GM19324 (cell line): ENCODE results near the gene CHSY1.

Source experiments
- ATAC-seq: cut with Tn5 transposase; IDR thresholded peaks from one replicate; pipeline ENCODE4 v1.9.1; 2021; ENCODE audit warnings: mild to moderate bottlenecking, moderate library complexity; ENCODE audit not compliant: unreplicated experiment, low FRiP score

CHSY1 gene

DNA sequence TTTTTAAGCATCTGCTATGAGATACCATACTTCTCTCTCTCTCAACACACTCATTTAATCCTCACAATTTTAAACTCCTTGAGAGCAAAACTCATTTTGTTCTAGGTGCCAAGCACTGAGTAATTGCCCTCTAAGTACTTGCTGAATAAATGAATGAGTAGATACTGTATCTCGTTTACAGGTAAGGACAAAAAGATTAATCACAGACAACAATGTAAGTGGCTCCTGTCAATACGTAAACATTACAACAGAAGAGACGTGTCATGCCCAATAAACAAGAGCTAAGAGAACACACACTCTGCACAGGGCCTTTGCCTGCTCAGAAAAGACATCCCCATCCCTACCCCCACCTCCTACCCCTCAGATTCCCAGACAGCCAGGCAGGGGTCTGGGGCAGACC, 59.8 kb downstream of the CHSY1 start:
- ATAC-seq: no peak

DNA sequence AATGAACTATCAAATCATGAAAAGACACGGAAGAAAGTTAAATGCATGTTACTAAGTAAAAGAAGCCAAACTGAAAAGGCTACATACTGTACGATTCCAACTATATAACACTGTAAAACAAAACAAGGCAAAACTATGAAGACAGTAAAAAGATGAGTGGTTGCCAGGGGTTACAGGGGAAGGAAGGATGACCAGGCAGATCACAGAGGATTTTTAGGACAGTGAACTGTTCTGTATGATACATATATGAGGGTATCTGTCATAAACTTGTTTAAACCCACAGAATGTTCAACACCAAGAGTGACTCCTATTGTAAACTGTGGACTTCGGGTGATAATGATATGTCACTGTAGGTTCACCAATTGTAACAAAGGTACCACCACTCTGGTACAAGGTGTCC, 60.6 kb downstream of the CHSY1 start:
- no peak for ATAC-seq

DNA sequence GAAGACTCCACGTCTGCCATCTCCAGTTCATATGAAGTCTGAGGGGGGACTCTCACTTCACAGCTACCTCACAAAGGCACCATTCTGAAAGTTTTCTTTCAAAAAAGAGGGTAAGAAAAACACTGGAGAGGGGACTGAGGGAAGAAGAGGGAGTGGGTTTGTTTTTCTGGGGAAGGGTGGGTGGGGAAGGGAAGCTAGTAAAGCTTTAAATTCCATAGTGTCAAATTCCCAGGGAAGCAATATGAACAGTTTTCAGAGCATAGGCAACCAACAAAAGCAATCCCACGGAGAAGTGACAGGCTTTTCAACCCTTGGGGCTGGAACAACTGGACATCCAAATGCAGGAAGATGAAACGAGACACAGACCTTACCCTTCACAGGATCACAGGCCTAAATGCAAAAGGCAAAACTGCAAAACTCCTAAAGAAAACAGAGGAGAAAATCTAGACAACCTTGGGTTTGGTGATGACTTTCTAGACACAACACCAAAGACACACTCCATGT, 61.7 kb downstream of the CHSY1 start:
- no peak for ATAC-seq

DNA sequence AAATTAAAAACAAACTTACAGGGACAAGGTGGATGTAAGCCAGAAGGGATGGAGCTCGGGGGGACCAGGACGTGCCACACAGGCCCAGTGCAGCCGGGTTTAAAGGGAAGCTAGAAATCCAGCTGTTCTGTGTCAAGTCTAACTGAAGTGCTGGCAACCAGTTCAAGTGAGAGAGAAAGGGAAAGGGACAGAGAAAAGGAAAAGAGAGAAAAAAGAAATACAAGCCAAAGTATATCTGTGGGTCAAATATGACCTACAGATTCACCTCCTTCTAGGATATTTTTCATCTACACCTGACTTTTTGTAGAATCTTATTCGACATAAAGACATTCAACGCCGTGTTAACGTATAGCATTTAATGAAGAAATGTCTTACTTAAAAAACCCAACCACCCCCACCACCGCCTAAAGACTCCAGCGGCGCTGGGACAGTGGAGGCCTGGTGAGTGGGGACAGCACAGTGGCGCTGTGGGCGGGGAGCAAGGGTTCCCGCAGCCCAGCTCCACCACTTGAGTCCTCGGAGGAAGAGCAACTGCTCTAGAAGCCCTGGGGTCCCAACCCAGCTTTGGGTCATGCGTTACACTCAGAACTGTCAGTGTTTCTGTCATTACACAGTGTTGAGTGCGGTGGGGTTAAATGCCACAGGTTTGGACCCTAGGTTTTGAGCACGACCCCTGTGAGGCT, 62.3 kb downstream of the CHSY1 start:
- ATAC-seq: no peak

DNA sequence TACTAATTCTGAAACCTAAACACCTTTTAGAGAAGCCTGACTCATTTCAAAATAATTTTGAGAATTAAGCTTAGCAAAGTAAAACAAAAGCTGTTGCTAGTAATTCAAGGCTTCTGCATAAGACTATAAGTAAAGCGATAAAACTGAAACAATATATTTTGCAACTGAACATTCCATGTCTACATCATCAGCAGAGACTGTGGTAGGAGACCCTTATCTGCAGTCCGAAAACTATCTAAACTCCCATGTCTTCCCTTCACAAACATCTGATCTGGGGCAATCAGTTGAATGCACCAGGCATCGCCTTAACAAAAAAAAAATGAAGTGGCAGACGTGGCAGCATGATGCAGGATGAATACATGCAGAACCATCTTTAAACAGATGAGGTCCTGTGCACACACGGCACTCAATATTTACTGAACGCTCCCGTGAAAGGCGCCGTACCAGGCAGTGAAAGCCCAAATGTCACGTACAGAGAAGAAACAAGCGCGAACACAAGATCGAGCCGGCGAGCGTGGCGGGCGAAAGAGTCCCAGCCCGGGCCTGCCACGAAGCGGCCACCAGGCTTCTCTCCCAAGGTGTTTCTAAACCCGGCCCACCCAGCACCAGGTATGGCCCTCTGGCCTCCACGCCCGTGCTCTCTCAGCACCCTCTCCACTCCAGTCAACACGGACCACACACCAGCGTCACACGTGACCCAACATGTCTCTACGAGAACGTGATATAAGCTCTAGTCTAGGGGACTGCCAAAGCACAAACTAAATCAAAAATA, 63.0 kb downstream of the CHSY1 start:
- no peak for ATAC-seq

DNA sequence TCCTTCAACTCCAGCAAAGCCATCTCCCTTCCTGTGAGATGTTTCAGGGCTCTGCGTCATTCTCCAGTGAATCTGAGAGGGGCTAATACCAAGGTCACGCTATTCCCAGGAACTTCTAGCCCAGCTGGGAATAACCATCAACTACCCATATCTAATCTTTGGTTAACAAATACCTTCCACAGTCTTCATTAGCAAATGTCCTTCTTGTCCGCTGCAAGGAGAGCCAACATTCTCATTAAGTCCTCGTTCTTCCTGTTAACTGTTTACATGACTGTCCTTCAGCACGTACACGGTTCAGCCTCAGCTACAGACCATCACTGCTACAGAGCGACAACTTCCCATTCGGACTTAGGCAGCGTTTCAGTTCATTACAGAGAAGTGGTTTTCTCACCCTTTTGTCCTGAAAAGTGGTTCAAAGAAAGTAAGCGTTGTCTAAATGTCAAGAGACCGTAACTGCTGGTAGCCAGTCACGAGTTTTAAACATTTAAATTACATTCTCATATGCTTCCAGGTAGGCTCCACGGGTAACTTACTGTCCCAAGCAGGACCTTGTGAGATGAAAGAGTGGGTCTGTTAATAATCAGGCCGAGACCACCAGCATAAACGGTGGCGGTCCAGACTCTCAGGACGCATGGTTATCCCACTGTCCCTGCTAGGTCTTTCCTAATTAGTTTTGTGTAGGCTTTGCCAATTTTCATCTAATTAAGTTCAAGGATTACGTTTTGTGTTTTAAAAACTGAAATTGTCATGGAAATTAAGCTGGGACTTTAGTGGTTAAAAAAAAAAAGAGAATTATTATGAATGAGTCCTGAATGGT, 63.8 kb downstream of the CHSY1 start:
- ATAC-seq: peak; percentile 55

DNA sequence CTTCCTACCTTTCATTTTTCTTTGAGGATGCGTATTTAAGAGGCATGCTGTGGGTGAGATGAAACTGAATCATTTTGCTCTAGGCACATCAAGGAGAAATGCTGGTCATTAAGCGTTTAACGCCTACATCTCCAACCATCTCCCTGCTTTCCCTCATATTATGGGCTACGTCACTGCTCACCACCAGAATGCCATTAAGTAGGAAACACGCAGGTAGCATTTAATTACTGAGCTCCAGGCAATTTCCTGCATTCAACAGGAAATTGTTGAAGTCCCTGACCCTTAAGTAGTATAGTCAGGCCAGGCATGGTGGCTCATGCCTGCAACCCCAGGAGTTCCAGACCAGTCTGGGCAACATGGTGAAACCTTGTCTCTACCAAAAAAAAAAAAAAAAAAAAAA, 66.1 kb downstream of the CHSY1 start:
- no peak for ATAC-seq

DNA sequence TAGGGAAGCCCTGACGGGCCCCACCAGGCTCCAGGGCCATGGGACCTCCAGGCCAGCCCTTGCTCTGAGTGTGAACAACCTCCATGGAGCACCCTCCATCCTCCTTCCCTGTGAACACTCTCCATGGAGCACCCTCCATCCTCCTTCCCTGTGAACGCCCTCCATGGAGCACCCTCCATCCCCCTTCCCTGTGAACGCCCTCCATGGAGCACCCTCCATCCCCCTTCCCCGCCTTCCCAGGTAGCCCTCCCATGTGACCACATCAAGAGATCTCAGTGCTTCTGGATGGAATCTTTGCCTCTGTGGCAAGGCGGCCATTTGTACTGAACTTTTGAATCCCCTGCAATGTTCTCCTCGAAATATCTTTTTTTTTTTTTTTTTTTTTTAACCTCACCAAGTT, 66.5 kb downstream of the CHSY1 start:
- ATAC-seq: no peak

DNA sequence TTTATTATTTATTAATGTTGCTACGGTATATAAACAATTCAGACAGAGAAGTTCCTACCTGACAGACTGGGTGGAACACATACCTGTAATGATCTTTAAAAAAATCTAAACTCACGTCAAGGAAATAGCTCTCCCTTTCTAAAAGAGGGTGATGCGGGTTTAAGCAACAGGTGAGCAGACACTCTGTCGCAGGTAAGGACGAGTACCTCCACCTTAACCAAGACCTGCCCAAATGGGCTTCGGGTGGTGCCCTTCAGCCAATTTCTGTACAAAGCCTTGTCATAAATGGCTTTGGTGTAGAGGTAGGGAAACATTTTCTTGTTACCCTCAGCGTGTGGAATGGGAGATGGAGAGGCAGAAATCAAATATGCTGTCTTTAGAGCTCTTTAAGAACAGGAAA, 67.0 kb downstream of the CHSY1 start:
- ATAC-seq: no peak

DNA sequence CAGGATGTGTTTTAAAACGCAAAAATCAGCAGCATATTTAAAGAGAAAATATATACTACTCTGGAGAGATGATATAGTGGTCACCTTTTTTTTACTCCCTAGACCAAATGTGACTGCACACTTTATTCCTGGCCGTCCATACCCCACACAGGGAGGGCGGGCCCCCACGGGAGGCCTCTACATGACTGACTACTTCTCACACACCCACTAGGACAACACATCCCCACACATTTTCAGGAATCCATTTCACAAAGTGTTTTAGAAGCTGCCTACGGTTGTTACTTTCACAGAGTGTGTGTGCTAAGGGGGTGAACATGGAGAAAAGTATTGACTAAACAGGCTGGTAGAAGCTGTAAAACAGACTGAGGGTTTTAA, 67.9 kb downstream of the CHSY1 start:
- no peak for ATAC-seq

DNA sequence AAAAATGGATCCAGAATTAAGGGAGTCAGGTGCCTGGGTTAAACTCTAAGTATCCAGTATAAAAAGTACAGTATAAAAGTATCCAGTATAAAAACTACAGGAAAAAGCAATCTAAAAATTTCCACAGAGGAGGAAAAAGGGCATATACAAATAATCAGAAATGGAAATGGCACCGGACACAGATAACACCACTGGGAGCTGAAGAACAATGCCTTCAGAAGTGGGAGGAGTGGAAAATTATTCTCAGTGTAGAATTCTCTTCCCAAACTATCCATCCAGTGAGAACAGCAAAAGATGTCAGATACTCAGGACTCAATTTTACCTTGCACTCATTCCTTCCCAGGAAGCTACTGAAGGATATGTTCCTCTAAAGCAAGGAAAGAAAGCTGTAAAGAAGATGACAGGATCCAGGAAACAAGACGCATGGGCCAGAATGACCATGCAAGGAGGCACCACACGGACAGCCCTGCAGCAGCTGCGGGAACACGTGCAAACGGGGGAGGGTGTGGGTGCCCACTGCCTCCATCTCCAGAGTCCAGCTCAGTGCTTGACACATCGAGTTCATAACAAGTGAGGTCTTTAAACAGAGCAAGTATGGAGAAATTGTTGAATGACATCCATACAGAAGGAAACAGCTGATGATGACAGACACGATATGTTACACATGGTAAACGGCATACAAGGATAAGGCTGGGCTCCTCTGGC, 68.5 kb downstream of the CHSY1 start:
- no peak for ATAC-seq

DNA sequence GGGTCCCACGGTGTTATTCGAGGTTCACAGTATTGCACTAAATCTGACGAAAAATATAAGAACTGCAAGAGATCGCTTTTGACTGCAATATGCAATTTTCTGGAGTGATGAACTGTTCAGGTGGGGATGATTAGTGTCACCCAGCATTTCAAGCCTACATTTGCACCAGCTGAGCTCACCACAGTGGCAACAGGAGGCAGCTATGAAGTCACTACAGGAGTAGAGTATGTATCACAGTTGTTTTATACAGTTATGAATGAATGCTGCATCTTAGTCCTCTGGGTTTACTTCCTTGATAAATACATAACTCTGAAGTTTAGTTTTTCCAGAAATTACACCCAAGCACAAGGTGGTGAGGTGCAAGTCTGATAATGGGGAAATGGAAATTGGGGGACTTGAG, 69.6 kb downstream of the CHSY1 start:
- no peak for ATAC-seq

DNA sequence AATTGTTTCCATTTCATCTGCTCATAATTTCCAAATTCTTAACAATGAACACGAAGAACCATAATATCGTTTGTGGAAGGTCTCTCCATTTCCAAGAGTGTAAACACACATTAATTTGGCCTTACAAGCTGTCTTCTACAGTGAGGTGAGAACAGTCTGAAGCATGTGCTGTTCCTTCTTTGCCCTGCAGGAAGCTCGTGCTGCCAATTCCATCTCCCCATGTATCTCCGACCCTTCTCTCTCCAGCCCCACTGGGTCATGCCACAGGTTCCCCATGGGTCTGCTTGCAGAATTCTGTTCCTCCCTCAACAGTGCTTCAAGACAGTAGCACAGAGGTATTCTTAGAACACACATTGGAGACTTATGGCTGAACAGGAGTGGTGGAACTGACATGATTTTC, 70.5 kb downstream of the CHSY1 start:
- ATAC-seq: no peak

DNA sequence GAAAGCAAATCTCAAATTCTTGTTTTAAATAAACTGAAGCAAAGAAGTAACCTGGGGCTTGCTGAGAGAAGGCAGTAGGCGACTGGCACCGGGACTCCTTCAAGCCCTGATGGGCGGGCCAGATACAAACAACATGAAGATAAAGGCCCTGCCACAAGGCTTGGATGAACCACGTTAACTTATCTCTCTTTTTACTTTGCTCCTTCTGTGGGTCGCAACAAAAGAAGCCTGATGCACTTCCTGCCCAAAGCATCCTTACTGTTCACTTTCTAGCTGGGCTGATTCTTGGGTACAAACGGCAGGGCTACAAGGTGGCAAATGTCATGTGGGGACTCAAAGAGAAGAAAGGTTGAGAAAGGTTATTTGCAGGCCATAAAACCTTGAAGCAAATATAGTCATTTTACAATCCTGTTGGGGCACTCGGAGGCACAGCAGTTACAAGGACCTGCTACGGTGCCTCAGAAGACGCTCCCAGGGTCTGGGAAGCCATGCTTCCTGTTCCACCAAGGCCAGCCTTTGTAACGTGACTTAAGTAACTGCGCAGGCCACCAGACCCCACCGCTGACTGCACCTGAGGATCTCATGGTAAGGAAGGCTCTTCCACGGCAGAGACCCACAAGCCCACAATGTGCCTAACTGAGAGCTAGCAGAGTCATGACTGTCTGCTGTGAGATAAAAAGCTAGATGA, 71.1 kb downstream of the CHSY1 start:
- ATAC-seq: no peak

DNA sequence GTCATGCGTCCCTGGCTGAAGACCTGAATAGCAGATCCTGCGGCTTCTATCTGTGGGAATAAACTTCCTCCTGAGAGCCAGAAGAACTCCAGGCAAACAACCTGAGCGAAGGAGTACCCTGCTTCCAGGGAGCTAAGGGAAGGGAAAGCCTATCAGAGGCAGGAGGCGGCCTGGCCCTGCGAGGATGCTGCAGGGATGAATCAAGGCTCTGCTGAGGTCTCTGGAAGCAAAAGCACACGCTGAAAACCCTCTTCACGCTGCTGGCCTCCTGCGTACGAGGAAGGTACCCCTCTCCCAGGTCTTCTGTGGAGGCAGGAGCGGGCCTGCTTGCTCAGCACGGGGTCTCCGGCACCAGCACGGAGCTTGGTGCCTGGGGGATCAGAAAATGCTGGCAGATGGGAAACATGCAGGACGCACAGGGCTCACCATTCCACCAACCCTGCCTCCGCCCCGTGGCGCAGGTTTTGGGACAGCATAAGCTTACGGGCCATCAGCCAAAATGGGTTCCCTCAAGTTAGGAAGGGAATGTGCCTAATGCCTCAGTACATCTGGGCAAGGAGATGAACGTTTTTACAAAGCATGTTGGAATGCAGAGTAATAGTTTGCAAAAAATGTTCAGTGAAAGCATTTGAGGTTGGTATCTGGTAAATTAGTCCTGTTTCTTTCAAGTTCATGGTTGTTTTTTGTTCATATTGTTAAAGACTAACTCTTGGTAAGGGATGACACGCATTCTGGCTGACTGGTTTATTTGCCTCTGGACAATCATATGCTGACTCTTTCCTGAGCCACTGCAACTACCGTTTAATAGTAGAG, 72.3 kb downstream of the CHSY1 start:
- ATAC-seq: no peak

DNA sequence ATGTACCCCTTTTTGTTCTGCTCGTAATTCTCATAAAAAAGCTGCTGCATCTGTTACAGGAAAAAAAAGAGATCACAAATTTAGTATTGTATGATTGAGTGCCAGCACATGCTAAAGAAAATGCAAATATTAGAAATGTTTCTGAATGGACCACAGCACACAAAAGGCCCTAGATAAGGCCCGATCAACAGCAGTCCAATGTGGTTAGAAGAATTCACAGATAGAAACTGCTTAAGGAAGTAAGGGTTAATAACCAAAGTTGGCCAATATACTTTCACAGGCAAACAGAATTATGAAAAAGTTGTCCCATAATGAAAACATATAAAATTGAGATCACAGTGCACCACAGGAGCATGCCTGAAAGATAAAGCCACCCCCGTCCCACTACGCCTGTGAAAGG, 72.9 kb downstream of the CHSY1 start:
- no peak for ATAC-seq

DNA sequence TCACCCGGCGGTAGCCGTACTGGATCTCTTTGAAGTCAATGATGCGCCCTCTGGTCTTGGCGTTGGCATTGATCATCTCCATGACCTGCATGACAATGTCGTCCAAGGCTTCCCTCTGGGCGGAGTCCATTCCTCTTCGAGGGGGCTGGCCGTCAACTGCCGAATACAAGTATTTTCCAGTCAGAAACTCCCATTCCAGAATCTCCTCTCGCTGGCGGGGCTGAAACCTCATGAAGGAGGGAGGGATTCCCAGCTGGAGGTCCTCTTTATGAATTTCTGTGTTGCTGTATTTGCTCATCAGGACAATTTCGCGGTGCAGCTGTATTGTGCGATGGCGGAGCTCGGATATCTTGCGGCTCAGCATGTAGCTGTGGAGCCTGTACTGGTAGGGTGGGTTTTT, 73.4 kb downstream of the CHSY1 start:
- no peak for ATAC-seq

DNA sequence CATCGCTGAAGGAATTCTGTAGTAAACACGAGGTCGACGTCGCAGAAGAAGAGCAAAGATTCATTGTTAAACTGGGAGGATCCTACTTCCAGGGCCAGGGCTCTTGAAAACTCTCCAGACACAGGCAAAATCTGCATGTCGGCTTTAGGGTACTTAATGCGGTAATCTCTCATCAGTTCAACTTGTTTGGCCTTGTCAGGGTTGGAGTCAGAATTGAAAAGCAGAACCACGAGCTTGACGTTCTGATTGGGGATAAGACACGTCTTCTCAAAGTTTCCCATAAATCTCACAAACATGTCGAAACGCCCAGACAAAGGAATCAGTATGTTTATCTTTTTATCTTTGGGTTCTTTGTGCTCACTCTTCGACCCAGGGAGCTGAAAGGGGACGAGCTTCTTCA, 74.0 kb downstream of the CHSY1 start:
- no peak for ATAC-seq

DNA sequence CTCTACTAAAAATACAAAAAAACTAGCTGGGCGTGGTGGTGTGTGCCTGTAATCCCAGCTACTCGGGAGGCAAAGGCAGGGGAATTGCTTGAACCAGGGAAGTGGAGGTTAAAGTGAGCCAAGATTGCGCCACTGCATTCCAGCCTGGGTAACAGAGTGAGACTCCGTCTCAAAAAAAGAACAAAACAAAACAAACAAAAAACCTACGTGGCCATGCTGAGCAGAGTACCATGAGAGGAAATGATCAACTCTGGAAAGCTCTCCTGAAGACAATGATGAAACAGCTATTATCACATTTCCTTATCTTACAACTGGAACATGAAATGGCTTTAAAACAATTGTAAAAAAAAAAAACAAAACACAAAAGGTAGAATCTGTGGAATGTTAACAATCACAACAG, 75.2 kb downstream of the CHSY1 start:
- ATAC-seq: no peak
